NCI-H748 treated with DMSO at 0.1 percent for 48 hours (cell line): ENCODE measurements around the gene SLC22A17.
A peak's percentile ranks its signal among the peaks of the same experiment; 100 is the strongest.
"Not testable (repeated sequence)": the region's sequence is repeated elsewhere in the genome, so short reads cannot be mapped to it uniquely, and the experiment has no call there.

Experiments
- DNase-seq: peaks from one replicate; lab custom pipeline; 2025; lab: John Stamatoyannopoulos, UW

Gene SLC22A17

GRCh38 chr14:23352506-23353432 lies at the start of gene SLC22A17:
SLC22A17 (minus strand) TSS chr14:23352887.
- DNase-seq, result peak; percentile 70

- DNase-seq, result no peak
Measured at GRCh38 chr14:23401291-23401690, 48.6 kb upstream of the SLC22A17 start.

DNA sequence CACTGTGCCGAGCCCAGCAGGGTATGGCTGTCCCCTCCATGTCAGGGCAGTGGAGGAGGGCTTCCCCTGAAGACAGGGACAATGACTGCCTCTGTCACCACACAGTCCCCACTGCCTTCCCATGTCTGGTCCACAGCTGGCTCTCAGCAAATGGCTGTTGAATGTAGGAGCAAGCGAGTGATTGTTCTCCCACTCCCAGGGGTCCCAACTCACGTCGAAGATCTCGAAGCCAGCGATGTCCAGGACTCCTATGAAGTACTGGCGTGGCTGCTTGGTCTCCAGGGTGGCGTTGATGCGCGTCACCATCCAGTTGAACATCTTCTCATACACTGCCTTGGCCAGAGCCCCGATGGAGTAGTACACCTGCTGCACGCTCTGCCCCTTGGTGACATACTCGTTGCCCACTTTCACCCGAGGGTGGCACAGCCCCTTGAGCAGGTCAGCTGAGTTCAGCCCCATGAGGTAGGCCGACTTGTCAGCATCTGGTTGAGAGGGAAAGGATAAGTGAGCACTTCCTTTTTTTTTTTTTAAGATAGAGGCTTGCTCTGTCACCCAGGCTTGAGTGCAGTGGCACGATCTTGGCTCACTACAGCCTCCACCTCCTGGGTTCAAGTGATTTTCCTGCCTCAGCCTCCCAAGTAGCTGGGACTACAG lies 47.9 kb upstream of the SLC22A17 start:
- DNase-seq, result not testable (repeated sequence)

GRCh38 chr14:23399591-23399990 lies 46.9 kb upstream of the SLC22A17 start:
- DNase-seq, result no peak

- DNase-seq, result no peak
Measured at GRCh38 chr14:23399136-23399535, 46.4 kb upstream of the SLC22A17 start.

GRCh38 chr14:23398348-23398747 lies 45.7 kb upstream of the SLC22A17 start:
- DNase-seq, result no peak

DNA sequence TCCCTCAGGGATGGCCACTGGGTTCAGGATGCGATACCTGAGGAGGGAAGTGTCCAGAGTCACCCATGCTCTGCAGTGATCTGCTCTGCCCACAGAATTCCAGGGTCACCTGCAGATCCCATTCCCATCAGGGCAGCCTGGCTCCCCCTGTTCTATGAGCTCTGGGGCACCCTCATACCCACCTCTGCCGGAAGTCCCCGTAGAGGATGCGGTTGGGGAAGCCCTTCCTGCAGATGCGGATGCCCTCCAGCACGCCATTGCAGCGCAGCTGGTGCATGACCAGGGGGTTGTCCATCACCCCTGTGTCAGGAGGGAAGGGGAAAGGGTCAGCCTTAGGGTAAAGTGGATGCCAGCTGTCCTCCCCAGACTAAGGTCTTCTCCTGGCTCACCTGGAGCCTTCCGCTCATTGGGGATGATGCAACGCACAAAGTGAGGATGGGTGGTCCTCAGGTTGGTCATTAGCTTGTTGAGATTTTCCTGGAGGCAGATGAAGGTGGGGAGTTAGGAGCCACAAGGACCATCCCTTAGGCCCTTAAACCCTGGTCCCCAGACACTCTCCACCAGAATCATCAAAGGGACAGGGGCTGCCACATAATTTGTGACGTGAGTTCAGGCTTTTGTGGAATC lies 44.2 kb upstream of the SLC22A17 start:
- DNase-seq, result no peak

GRCh38 chr14:23396126-23396525 lies 43.4 kb upstream of the SLC22A17 start:
- no peak for DNase-seq

GRCh38 chr14:23392613-23393012 lies 39.9 kb upstream of the SLC22A17 start:
- DNase-seq, result no peak

DNA sequence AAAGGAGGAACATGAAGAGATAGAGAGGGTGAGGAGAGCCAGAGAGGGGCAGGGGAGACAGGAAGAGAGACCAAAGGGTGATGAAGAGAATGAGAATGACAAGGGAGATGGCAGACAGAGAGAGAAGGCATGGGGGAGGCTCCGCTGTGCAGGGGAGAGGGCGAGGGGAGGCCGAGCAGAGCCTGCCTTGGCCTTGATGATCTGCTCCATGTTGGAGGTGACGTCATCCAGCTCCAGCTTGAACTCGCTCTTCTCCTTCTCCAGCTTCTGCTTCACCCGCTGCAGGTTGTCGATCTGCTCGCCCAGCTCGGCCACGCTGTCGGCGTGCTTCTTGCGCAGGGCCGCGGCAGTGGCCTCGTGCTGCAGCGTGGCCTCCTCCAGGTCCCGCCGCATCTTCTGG lies 37.2 kb upstream of the SLC22A17 start:
- DNase-seq, result not testable (repeated sequence)

DNA sequence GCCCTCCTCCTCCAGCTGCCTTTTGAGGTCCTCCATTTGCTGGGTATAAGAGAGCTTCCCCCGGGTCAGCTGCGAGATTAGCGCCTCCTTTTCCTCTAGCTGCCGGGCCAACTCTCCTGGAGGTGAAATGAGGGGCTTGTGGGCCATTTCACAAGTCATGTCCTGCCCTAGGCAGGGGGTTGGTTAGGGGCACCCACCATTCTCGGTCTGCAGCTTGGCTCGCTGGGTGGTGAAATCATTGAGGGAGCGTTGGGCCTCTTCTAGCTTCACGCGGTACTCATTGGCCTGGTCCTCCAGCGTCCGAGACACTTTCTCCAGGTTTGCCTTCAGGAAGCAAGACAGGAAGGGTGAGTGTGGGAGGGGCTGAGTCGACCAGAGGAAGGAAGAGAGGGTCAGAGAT lies 36.7 kb upstream of the SLC22A17 start:
- DNase-seq, result no peak

DNA sequence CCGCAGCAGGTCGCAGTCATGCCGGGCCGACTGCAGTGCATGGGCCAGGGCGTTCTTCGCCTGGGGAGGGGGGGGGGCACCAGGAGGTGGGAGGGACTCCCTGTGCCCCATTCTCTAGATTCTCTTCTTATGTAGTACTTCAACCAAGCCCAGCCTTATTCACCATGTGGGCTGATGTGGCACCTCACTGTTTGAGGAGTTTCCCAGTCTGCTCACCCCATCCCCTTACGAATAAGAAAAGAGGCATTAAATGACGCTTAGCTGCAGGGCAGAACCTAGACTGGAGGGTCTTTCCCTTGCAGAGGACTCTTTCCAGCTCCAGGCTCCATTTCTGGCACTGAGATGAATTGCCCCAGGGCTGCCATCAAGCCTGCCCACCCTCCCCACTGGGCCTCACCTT lies 36.3 kb upstream of the SLC22A17 start:
- DNase-seq, result no peak

DNA sequence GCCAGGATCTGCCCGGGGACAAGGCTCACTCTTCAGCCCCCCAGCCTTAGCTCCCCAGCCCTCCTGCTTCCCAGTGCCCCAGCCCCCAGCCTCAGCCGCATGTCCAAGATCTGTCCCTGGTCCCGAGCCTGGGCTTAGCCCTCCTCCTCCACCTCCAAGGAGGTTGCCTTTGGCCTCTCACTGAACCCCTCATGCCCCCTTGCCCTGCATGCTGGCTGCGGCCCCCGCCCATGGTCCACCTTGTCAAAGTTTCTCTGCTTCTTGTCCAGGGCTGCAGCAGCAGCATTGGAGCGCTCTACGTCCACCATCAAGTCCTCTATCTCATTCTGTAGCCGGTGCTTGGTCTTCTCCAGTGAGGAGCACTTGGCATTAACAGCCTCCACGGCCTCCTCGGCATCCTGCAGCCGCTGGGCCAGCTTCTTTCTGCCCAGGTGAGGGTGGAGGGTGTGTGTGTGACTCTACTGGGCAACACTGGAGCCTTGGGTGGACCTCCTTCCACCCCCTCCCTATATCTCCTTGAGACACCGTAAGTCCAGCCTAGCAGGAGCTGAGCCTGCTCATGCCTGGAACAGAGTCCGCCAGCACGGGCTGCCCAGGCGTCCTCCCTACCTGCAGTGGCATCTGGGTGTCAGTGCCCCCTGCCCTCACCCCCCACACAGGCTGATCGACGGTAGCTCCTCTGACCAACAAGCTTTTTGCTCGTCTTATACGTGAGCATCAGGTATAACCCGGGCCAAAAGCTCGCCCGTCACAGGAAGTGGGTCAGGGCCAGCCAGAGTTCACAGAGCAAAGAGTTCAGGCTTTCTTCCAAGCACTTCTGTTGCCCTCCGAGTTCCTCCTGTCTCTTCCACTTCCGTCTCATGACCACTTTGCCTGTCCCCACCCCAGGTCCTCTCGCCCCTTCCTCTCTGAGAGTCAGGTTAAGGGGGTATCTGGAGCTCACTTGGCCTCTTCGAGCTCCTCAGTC lies 35.5 kb upstream of the SLC22A17 start:
- no peak for DNase-seq

DNA sequence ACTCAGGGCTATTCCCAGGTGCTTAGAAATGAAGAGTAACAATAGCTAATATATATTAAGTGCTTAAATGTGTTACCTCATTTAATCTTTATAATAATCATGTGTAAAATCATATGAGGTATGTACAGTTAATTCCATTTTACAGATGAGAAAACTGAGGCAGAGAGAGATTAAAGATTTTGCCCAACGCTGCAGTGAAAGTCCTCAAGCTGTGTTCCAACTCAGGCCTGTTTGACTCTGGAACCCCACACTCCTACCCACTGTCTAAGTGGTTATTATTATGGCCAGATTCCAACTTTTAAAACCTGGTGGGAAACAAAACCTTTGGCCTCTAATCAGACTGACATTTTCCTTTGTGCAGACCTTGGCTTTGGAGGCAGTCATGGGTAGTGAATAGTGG lies 34.3 kb upstream of the SLC22A17 start:
- DNase-seq, result no peak

DNA sequence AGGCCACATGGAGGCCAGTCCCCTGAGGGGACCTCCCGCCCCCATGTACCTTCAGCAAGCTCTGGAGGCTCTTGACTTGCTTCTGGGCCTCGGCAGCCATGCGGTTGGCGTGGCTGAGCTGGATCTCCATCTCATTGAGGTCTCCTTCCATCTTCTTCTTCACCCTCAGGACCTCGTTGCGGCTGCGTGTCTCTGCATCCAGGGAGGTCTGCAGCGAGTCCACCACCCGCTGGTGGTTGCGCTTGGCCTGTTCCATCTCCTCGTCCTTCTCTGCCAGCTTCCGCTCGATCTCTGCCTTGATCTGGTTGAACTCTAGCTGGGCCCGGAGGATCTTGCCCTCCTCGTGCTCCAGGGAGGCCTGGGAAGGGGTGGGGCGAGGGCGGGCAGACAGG lies 33.6 kb upstream of the SLC22A17 start:
- not testable (repeated sequence) for DNase-seq

- no peak for DNase-seq
Measured at GRCh38 chr14:23385642-23386265, 33.1 kb upstream of the SLC22A17 start.

DNA sequence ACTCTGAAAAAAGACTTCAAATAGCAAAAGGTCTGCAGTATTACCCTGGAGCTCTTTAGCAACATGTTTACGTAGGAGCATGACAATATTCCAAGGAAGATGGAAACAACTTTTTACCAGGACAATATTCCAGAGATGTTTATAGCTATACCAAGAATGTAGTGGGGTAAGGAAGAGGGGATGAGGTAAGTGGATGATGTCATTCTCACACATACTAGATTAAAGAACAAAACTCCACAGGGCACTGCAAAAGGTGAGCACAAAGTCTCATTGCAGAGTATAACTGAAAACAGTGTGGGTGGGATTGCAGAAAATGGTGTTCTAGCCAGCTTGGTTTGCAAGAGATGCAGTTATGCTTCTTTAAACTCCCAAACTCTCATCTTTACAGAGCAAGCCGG lies 32.6 kb upstream of the SLC22A17 start:
- DNase-seq, result no peak

- DNase-seq, result no peak
Measured at GRCh38 chr14:23384364-23385080, 31.8 kb upstream of the SLC22A17 start.

DNA sequence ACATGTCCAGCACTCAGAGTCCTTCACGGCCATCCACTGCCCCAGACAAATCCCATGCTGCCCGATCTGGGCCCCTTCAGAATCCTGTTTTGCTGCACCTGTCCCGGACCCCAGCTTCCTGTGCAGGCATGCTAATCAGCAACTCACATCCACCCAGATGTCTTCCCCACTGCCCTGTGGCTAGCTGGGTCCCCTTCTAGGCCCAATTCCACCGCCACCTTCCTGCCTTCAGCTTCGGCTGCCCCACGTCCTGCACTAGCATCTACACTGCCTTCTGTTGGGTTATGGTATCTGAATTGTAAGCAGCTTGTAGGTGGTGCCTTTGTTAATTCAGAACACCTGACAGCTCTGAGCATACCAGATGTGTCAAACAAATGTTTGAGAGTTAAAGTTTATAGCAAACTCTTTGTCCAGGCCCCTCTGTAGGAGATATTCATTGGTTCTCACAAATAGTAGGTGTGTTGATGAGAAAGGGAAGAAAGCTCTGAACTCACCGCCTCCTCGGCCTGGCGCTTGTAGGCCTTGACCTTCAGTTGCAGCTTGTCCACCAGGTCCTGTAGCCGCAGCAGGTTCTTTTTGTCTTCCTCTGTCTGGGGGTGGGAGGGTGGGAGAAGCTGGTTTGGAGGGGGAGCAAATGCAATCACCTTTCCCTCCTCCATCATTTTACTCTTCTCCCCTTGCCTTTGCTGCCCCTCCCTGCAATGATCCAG lies 30.2 kb upstream of the SLC22A17 start:
- no peak for DNase-seq

DNA sequence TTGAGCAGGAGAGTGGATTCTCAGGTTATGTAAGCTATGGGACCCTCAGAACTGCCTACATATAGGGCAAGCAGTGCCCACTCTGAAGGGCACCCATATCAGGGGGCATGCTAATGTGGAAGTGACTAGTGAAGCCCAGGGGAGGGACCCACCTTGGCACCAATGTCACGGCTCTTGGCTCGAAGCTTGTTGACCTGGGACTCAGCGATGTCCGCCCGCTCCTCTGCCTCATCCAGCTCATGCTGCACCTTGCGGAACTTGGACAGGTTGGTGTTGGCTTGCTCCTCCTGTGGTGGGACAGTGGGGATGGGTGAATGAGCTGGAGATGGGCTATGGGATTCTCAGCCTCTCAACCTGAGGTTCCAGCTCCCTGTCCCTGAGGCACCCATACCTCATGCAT lies 29.6 kb upstream of the SLC22A17 start:
- DNase-seq, result no peak
